HPDE6-E6E7 (cell line): ENCODE data around the gene PIK3R5.
A peak's percentile ranks its signal among the peaks of the same experiment; 100 is the strongest.
"Not testable (repeated sequence)": the region's sequence is repeated elsewhere in the genome, so short reads cannot be mapped to it uniquely, and the experiment has no call there.

Source experiments
- DNase-seq: peaks from one replicate; pipeline ENCODE4 v3.0.0; 2011; ENCODE audit warnings: missing footprints; ENCODE audit errors: extremely low spot score

Gene PIK3R5

DNA sequence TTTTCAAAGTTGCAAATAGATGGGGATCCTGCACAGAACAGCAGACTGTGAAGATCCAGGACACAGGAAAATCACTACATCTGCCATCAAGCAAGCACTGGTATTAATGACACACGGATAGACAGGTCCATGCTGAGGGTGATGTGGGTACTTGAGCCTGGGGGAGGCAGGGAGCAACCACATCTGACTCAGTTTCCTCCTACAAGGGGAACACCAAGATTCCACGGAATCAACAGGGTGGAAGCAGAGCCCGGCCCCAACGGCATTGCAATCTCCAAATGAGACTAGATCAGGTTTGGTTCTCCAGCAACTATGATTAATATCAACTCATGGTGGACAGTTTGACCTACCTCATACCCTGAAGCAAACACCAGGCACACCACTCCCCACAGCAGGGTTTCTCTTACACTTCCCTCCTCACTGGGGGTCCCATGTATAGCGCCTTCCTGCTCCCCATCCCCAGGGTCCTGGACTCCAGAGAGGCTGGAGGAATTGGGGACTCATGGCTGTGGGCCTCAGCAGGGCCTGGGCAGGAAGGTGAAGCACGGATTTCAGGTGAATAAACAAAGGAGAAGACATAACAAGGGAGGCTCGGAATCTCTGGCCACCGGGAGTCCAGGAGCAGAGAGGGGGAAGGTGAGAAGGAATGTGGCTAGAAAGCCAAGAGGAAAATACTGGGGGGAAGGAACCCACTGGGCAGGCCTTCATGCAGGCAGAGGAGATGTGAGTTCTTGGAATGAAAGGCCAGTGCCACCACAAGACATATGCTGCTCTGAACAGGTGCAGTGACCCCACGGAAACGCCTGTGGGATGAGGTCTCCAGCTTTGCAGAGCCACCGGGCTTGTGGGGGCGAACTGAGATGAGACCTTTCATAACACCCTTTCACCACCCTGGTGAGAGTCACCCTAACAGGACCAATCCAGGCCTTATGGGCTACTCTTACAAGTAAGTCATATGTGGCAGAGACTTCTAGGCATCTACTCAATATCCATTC lies 68.6 kb downstream of the PIK3R5 start:
- no peak for DNase-seq

GRCh38 chr17:8896087-8896486 lies 69.4 kb downstream of the PIK3R5 start:
- DNase-seq, result no peak

- peak; percentile 58 for DNase-seq
Observed at GRCh38 chr17:8894673-8895578, 70.6 kb downstream of the PIK3R5 start.

DNA sequence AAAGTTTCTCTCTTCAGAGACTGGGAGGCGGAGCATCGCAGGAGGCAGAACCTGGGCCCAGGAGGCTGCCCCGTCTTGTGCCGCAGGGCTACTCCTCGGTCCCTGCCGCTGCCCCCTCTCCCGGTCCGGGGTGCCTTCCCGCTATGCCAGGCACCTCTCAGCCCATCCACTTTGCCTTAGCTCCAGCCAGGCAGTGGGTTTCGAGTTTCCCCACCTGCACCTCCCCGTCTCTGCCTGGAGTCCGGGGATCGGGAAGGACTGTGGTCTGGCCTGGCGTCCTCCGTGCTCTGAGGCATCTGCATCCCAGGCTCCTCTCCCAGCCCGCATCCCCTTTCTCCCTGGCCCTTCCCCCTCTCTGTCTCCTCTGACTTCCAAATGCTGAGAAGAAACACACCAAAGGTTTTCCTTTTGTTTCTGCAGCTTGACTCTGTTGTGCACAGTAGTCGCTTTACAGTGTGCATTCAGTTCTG lies 71.3 kb downstream of the PIK3R5 start:
- no peak for DNase-seq

DNA sequence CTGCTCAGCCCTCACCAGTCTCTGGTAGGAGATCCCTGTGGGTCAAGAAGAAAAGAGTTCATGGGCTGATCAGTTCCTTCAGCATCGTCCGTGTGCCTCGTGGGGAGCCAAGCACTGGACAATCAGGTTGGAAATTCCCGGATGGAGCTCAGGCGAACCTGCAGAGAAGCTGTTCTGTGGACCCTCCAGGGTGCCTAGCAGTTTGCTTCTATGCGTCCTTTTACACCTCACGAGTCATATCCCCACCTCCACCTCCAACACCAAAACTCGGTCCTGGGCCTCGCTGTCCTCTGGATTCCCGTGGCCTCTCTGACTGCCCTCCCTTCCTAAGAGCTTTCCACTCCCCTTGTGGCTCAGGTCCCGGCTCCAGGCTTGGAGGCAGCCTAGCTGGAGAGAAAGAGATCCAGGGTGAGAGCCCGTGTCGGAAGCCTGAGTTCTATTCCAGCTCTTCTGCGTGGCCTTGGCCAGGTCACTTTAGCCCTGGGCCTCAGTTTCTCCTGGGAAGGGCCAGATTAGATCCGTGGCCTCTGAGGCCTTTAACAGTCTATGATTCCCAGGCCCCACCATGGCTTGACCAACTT lies 71.8 kb downstream of the PIK3R5 start:
- DNase-seq, result no peak

- DNase-seq, result no peak
Observed at GRCh38 chr17:8893059-8893458, 72.4 kb downstream of the PIK3R5 start.

- DNase-seq, result no peak
Observed at GRCh38 chr17:8892338-8892690, 73.2 kb downstream of the PIK3R5 start.

DNA sequence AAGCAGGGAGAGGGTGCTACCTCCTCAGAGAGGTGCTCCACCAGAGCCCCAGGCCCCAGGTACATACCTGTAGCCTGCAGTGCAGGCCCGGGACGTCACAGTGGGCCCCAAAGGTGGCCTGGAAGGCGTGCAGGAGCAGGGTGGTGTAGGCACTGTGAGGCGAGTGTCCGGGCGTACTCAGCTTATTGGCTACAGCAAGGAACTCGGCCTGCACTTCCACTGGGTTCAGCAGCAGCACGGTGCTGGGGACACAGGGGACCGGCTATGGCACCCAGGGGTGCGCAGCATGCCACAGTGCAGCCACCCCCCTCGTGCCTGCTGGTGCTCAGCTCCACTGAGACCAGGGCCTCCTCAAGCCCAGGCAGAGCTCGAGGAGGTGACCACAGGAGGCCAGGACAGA lies 74.8 kb downstream of the PIK3R5 start:
- no peak for DNase-seq

DNA sequence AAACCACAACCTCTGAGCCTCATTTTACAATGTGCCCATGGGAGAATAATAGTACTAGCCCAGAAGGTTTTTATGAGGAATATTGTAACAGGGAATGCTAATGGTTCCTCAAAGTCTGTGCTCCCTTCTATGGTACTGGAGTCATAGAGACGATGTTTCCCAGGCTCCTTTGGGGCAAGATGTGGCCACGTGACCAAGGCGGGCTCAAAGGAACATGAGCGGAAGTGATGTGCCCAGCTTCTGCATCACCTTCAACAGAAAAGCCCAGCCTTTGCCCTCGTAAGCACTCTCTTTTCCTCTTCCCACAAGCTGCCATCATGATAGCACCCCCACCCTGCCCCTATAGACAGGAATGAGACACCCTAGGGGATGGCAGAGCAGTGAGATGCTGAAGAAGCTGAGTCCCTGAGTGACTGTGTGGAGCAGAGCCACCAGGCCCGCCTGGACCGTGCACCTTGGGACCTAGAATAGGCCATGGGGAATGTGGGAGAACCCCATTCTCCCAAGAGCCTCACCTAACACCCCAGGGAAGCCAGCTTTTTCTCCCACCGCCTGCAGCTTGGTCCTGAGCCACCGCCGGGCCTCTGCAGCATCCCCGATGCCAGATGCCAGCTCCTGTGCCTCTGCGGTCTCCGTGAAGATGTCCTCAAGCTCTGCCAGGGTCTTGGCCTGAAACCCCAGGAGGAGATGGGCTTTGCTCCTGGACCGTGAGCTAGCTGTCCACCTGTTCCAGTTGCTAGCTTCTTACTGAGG lies 75.9 kb downstream of the PIK3R5 start:
- DNase-seq, result no peak

GRCh38 chr17:8888704-8889302 lies 76.7 kb downstream of the PIK3R5 start:
- DNase-seq, result no peak

DNA sequence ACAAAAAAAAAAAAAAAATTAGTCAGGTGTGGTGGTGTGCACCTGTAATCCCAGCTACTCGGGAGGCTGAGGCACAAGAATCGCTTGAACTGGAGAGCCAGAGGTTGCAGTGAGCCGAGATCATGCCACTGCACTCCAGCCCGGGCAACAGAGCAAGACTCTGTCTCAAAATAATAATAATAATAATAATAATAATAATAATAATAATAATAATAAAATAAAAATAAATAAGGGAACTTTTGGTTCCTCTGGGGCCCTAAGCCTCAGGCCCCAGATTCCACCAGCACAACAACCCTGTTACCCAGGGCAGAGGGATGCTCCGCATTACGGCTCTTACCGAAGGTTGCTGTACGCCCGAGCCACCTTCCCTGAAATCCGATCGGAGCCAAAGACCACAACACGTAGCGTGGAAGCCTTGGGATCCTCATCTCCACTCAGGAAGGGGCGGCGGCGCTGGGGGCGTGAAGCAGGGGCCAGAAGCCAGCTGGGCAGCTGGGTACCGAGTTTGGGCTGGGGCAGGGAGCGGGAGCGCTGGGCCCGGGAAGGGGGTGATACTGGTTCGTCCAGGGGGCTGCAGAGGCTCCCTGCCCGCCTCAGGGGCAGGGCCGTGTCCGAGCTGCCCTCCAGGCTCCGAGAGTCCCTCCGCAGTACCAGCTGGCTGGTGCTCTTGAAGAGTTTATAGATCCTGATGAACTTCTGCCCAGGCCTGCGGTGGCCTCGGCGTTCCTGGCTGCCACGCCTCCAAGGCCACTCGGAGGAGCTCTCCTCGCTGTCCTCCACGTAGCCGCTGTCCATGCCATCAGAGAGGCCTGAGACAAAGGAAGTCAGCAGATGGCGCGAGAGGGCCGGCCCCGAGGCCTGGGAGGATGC lies 77.4 kb downstream of the PIK3R5 start:
- DNase-seq, result no peak

DNA sequence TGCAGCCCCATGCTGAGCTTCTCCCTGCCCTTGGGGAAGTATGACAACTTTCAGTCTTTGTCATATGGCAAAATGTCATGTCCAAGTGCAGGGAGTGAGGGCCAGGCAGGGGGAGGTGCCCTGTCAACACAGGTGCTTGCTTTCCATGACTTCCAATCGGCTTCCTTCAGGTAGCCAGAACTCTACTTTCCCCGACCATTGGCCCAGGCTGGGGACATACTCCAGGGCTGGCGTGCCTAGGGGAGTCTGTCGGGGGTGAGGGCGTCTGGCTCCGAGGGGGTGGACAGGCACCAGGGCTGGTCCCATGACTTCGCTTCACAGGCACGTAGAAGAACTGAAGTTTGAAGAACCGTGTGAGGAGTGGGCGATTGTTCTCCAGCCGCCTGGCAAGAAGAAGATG lies 78.2 kb downstream of the PIK3R5 start:
- no peak for DNase-seq

DNA sequence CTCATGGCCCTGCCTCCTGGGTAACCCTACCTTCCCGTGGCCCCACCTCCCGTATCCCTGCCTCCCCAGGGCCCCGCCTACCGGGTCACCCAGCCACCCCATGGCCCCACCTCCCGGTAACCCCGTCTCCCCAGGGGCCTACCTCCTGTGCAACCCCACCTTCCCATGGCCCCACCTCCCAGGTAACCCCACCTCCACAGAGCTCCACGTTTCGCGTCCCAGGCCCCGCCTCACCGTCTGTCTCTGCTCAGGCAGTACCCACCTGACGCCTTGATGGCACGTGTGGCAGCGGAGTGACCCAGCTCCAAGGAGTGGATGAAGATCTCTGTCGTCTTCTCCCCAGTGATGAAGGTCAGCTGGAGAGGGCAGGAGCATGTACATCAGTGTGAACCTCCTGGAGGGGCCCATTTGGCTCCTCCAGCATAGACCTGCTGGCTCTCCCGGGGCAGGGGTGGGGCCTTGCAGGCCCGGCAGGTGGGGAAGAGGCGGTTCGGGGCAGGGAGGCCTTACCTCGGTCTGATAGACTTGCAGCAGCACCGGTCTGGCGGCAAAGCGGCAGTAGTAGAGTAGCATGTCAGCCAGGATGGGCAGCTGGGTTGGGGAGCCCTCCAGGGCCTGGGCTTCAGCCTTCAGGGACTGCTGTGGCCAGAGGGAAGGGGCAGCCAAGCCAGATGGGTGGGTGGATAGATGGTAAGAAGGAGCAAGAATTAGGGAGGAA lies 79.4 kb downstream of the PIK3R5 start:
- DNase-seq, result no peak

DNA sequence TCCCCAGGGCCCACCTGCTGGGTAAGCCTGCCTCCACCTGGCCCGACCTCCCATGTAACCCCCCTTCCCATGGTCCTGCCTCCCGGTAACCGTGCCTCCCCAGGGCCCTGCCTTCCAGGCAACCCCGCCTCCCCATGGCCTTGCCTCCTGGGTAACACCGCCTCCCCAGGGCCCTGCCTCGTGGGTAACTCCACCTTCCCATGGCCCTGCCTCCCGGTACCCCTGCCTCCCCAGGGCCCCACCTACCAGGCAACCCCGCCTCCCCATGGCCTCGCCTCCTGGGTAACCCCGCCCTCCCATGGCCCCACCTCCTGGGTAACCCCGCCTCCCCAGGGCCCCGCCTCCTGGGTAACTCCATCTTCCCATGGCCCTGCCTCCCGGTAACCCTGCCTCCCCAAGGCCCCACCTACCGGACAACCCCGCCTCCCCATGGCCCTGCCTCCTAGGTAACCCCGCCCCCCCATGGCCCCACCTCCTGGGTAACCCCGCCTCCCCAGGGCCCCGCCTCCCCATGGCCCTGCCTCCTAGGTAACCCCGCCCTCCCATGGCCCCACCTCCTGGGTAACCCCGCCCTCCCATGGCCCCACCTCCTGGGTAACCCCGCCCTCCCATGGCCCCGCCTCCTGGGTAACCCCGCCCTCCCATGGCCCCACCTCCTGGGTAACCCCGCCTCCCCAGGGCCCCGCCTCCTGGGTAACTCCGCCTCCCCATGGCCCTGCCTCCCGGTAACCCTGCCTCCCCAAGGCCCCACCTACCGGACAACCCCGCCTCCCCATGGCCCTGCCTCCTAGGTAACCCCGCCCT lies 80.1 kb downstream of the PIK3R5 start:
- not testable (repeated sequence) for DNase-seq

GRCh38 chr17:8884336-8884990 lies 81.0 kb downstream of the PIK3R5 start:
- no peak for DNase-seq

GRCh38 chr17:8883353-8883752 lies 82.2 kb downstream of the PIK3R5 start:
- no peak for DNase-seq

- DNase-seq, result no peak
Observed at GRCh38 chr17:8881606-8882005, 83.9 kb downstream of the PIK3R5 start.

DNA sequence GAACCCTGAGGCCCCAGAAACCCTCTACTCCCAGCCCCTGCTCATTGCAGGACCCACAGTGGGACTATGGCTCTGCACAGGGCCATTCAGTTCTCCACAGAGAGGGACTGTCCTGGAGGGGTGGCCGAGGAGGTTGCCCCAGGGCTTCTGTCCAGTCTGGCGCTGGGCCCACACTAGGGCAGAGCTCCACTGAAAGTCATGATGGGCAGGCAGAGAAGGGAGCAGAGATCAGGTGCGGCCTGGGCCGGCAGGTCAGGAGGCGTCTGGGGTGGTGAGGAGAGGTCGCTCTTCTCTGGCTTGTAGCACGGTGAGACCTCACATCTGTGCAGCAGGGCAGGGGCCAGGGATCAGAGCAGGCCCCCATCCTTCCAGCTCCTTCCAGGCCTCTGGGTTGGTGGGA lies 85.0 kb downstream of the PIK3R5 start:
- DNase-seq, result no peak
